ENCODE measurements around the gene XPOT. TPM values are rescaled to one million over a fixed set of nuclear protein-coding genes. Genes with fewer than 3 reads are reported as not detected.

Gene XPOT
- total and polyA plus RNA-seq, 4 donors, result 16.7 to 44.8 (median 23.8) TPM

DNA sequence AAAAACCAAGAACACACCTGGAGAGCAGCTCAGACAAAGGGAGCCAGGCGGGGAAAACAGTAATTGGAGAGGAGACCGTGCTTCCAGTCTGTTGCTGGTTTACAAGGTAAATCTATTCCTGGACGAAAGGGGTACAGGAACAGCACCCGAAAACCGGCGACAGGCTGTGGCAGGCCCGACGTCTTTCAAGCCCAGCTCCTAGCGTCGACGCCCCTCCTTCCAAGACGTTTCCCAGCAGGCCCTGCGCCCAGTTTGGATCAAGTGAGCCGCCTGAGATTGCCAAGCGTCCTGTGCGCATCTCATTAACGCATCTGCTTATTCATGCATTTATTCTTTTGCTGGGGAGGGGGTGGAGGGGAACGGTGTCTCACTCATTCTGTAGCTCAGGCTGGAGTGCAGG, 15.0 kb upstream of the XPOT start:
- Histone ChIP-seq H3K27me3 (ENCODE audit: control insufficient read depth in 4 of 4, insufficient read depth in 4 of 4, low read length in 3 of 4) (peaks cover 0 to 3% (median 0%) of the 10 kb centered on the region in 4 donors), H3K9me3 (ENCODE audit: control insufficient read depth in 4 of 4, low read length in 3 of 4) (no peaks in the 10 kb centered on the region), H3K4me3 (ENCODE audit: low read depth in 1 of 3, low read length in 3 of 3) (no peak overlapping the region), H3K9ac (ENCODE audit: low read depth in 1 of 2, low read length in 2 of 2) (no peak overlapping the region), H3K4me1 (ENCODE audit: control insufficient read depth in 4 of 4, insufficient read depth in 4 of 4, low read length in 3 of 4) (peaks cover 0 to 8% (median 4%) of the 10 kb centered on the region in 4 donors), H3K36me3 (ENCODE audit: control insufficient read depth in 4 of 4, insufficient read depth in 3 of 4, low read depth in 1 of 4, low read length in 3 of 4) (no peaks in the 10 kb centered on the region), H3K27ac (ENCODE audit: low read depth in 1 of 2, low read length in 2 of 2) (no peak overlapping the region)
- 78% methylated on average over 18 of the region's 18 CpGs for WGBS
- TF ChIP-seq SP1 (IDR thresholded peaks at IDR 0.05) (no peak), FOXA2 (IDR thresholded peaks at IDR 0.05) (no peak), FOXA1 (IDR thresholded peaks at IDR 0.05) (no peak), RXRA (IDR thresholded peaks at IDR 0.05) (no peak), JUND (IDR thresholded peaks at IDR 0.05) (no peak), NR2F2 (IDR thresholded peaks at IDR 0.05) (no peak), TAF1 (conservative IDR thresholded peaks at IDR 0.05) (no peak), EGR1 (IDR thresholded peaks at IDR 0.05; ENCODE audit: low read depth in 2 of 2) (no peak), RAD21 (IDR thresholded peaks at IDR 0.05) (no peak), HNF4A (conservative IDR thresholded peaks at IDR 0.05) (no peak), HNF4G (IDR thresholded peaks at IDR 0.05) (no peak), GABPA (IDR thresholded peaks at IDR 0.05 in 1 of 2, conservative IDR thresholded peaks at IDR 0.05 in 1 of 2) (no peak), YY1 (IDR thresholded peaks at IDR 0.05) (no peak)
- TF ChIP-seq, protein P1, sequence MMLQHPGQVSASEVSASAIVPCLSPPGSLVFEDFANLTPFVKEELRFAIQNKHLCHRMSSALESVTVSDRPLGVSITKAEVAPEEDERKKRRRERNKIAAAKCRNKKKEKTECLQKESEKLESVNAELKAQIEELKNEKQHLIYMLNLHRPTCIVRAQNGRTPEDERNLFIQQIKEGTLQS (IDR thresholded peaks at IDR 0.05), result no peak
- TF ChIP-seq, protein P2, sequence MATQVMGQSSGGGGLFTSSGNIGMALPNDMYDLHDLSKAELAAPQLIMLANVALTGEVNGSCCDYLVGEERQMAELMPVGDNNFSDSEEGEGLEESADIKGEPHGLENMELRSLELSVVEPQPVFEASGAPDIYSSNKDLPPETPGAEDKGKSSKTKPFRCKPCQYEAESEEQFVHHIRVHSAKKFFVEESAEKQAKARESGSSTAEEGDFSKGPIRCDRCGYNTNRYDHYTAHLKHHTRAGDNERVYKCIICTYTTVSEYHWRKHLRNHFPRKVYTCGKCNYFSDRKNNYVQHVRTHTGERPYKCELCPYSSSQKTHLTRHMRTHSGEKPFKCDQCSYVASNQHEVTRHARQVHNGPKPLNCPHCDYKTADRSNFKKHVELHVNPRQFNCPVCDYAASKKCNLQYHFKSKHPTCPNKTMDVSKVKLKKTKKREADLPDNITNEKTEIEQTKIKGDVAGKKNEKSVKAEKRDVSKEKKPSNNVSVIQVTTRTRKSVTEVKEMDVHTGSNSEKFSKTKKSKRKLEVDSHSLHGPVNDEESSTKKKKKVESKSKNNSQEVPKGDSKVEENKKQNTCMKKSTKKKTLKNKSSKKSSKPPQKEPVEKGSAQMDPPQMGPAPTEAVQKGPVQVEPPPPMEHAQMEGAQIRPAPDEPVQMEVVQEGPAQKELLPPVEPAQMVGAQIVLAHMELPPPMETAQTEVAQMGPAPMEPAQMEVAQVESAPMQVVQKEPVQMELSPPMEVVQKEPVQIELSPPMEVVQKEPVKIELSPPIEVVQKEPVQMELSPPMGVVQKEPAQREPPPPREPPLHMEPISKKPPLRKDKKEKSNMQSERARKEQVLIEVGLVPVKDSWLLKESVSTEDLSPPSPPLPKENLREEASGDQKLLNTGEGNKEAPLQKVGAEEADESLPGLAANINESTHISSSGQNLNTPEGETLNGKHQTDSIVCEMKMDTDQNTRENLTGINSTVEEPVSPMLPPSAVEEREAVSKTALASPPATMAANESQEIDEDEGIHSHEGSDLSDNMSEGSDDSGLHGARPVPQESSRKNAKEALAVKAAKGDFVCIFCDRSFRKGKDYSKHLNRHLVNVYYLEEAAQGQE (IDR thresholded peaks at IDR 0.05), result no peak
- TF ChIP-seq, protein P3, sequence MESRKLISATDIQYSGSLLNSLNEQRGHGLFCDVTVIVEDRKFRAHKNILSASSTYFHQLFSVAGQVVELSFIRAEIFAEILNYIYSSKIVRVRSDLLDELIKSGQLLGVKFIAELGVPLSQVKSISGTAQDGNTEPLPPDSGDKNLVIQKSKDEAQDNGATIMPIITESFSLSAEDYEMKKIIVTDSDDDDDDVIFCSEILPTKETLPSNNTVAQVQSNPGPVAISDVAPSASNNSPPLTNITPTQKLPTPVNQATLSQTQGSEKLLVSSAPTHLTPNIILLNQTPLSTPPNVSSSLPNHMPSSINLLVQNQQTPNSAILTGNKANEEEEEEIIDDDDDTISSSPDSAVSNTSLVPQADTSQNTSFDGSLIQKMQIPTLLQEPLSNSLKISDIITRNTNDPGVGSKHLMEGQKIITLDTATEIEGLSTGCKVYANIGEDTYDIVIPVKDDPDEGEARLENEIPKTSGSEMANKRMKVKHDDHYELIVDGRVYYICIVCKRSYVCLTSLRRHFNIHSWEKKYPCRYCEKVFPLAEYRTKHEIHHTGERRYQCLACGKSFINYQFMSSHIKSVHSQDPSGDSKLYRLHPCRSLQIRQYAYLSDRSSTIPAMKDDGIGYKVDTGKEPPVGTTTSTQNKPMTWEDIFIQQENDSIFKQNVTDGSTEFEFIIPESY (IDR thresholded peaks at IDR 0.05), result no peak
- TF ChIP-seq, protein P4, sequence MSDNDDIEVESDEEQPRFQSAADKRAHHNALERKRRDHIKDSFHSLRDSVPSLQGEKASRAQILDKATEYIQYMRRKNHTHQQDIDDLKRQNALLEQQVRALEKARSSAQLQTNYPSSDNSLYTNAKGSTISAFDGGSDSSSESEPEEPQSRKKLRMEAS (IDR thresholded peaks at IDR 0.05), result no peak
- DNase-seq (ENCODE audit: low spot score), result no peak

DNA sequence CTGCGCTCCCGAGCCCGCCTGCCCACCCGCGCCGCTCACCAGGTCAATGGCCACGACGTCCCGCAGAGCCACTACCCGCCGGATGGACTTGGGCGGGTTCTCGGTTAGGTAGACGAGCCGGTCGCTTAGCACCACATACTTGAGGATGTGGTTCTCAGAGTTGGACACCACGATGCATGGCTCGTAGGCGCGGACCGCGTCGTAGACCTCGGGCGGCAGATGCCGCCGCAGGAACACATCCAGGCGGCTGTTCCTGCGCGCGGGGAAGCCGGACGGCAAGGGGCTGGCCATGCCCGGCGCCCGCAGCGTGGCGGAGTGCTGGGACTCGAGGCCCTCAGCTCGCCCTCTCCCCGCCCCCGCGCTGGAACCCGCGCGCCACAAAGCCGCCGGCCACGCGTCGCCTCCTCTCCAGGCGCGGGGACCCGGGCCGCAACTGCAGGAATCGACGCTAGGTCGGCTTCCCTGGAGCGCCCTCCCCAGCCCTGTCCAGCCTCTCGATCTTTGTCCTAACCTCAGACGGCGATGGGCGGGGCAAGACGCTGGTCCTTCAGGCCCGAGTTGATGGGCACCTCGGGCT, 13.8 kb upstream of the XPOT start, which contains the start of gene C12orf56:
TSS of gene C12orf56 (minus strand) at position 484 of the 577 bp plus-strand sequence. CDS start at position 291, 193 bp downstream.
- Histone ChIP-seq H3K27ac (ENCODE audit: low read depth in 1 of 2, low read length in 2 of 2) (no peak within 1 kb of the TSS), H3K9me3 (ENCODE audit: control insufficient read depth in 4 of 4, low read length in 3 of 4) (no peaks in the 10 kb centered on the region), H3K27me3 (ENCODE audit: control insufficient read depth in 4 of 4, insufficient read depth in 4 of 4, low read length in 3 of 4) (peaks cover 0 to 3% (median 0%) of the 10 kb centered on the region in 4 donors), H3K9ac (ENCODE audit: low read depth in 1 of 2, low read length in 2 of 2) (no peak within 1 kb of the TSS), H3K36me3 (ENCODE audit: control insufficient read depth in 4 of 4, insufficient read depth in 3 of 4, low read depth in 1 of 4, low read length in 3 of 4) (no peaks in the 10 kb centered on the region), H3K4me3 (ENCODE audit: low read depth in 1 of 3, low read length in 3 of 3) (peak within 1 kb of the TSS in 1 of 3 donors; percentile 41), H3K4me1 (ENCODE audit: control insufficient read depth in 4 of 4, insufficient read depth in 4 of 4, low read length in 3 of 4) (peaks cover 0 to 8% (median 4%) of the 10 kb centered on the region in 4 donors)
- WGBS, result 4% methylated on average over 66 of the region's 66 CpGs
- TF ChIP-seq, protein P1 (IDR thresholded peaks at IDR 0.05), result no peak
- TF ChIP-seq NR2F2 (IDR thresholded peaks at IDR 0.05) (no peak), HNF4G (IDR thresholded peaks at IDR 0.05) (no peak), FOXA2 (IDR thresholded peaks at IDR 0.05) (no peak), EGR1 (IDR thresholded peaks at IDR 0.05; ENCODE audit: low read depth in 2 of 2) (no peak), FOXA1 (IDR thresholded peaks at IDR 0.05) (no peak), HNF4A (conservative IDR thresholded peaks at IDR 0.05) (no peak), YY1 (IDR thresholded peaks at IDR 0.05) (no peak), RXRA (IDR thresholded peaks at IDR 0.05) (no peak)
- TF ChIP-seq, protein P3 (IDR thresholded peaks at IDR 0.05), result no peak
- TF ChIP-seq, protein P5, sequence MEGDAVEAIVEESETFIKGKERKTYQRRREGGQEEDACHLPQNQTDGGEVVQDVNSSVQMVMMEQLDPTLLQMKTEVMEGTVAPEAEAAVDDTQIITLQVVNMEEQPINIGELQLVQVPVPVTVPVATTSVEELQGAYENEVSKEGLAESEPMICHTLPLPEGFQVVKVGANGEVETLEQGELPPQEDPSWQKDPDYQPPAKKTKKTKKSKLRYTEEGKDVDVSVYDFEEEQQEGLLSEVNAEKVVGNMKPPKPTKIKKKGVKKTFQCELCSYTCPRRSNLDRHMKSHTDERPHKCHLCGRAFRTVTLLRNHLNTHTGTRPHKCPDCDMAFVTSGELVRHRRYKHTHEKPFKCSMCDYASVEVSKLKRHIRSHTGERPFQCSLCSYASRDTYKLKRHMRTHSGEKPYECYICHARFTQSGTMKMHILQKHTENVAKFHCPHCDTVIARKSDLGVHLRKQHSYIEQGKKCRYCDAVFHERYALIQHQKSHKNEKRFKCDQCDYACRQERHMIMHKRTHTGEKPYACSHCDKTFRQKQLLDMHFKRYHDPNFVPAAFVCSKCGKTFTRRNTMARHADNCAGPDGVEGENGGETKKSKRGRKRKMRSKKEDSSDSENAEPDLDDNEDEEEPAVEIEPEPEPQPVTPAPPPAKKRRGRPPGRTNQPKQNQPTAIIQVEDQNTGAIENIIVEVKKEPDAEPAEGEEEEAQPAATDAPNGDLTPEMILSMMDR (IDR thresholded peaks at IDR 0.05; ENCODE audit: low read depth, low read length, missing input control), result no peak
- TF ChIP-seq, protein P4 (IDR thresholded peaks at IDR 0.05), result no peak
- no peak for DNase-seq (ENCODE audit: low spot score)

All from liver (tissue), 9 donors.